Astrocyte (in vitro differentiated cells and primary cell): Measurements from ENCODE around the gene PHF12. TPM values are rescaled to one million over a fixed set of nuclear protein-coding genes. Genes with fewer than 3 reads are reported as not detected.

Source experiments
- DNase-seq: peaks from one replicate; pipeline ENCODE4 v3.0.0-alpha.2; 2010; ENCODE audit warnings: low read depth
- FAIRE-seq: peaks from 2 replicates; lab custom pipeline; 2011; peaks lifted over from hg19 to GRCh38; lab: Jason Lieb, UNC
- H2AFZ ChIP-seq: 2 replicates; pipeline ENCODE4 v1.6.0; 2012; ENCODE audit warnings: low read depth, low read length, inconsistent platforms
- H3K27ac ChIP-seq: 2 replicates; pipeline ENCODE4 v1.5.1; 2011; ENCODE audit warnings: low read depth, low read length, inconsistent platforms
- H3K27me3 ChIP-seq: 2 replicates; pipeline ENCODE4 v1.6.0; 2011; ENCODE audit warnings: low read length, inconsistent platforms; ENCODE audit not compliant: insufficient read depth
- H3K36me3 ChIP-seq: 2 replicates; pipeline ENCODE4 v1.5.1; 2011; ENCODE audit warnings: low read length, inconsistent platforms; ENCODE audit not compliant: insufficient read depth
- H3K4me1 ChIP-seq: 2 replicates; pipeline ENCODE4 v1.5.1; 2011; ENCODE audit warnings: low read length, inconsistent platforms; ENCODE audit not compliant: insufficient read depth
- H3K4me2 ChIP-seq: 2 replicates; pipeline ENCODE4 v1.6.0; 2012; ENCODE audit warnings: low read length, inconsistent platforms
- H3K4me3 ChIP-seq: 2 replicates; pipeline ENCODE4 v1.5.1; 2011; ENCODE audit warnings: low read depth, mild to moderate bottlenecking, low read length, inconsistent platforms; ENCODE audit not compliant: insufficient read depth
- H3K79me2 ChIP-seq: 2 replicates; pipeline ENCODE4 v1.6.0; 2012; ENCODE audit warnings: mild to moderate bottlenecking, low read length, inconsistent platforms; ENCODE audit not compliant: insufficient read depth
- H3K9ac ChIP-seq: 2 replicates; pipeline ENCODE4 v1.6.0; 2012; ENCODE audit warnings: mild to moderate bottlenecking, low read length, inconsistent platforms
- H3K9me3 ChIP-seq: 2 replicates; pipeline ENCODE4 v1.5.1; 2012; ENCODE audit warnings: low read depth, mild to moderate bottlenecking, low read length, inconsistent platforms; ENCODE audit not compliant: insufficient read depth
- H4K20me1 ChIP-seq: 2 replicates; pipeline ENCODE4 v1.6.0; 2012; ENCODE audit warnings: low read length, inconsistent platforms; ENCODE audit not compliant: insufficient read depth
- H3K27ac Mint-ChIP-seq: one replicate; pipeline ENCODE4 v1.8.0; 2021; ENCODE audit warnings: mild to moderate bottlenecking, mixed read lengths; ENCODE audit not compliant: unreplicated experiment
- H3K27me3 Mint-ChIP-seq: one replicate; pipeline ENCODE4 v1.8.0; 2021; ENCODE audit warnings: low read depth, mixed read lengths; ENCODE audit not compliant: unreplicated experiment
- H3K36me3 Mint-ChIP-seq: one replicate; pipeline ENCODE4 v1.8.0; 2021; ENCODE audit warnings: low read depth, mixed read lengths; ENCODE audit not compliant: unreplicated experiment
- H3K4me1 Mint-ChIP-seq: one replicate; pipeline ENCODE4 v1.8.0; 2021; ENCODE audit warnings: low read depth, mixed read lengths; ENCODE audit not compliant: unreplicated experiment
- H3K4me3 Mint-ChIP-seq: one replicate; pipeline ENCODE4 v1.8.0; 2021; ENCODE audit warnings: mild to moderate bottlenecking, moderate library complexity, mixed read lengths; ENCODE audit not compliant: unreplicated experiment
- H3K9me3 Mint-ChIP-seq: one replicate; pipeline ENCODE4 v1.8.0; 2021; ENCODE audit warnings: mild to moderate bottlenecking, mixed read lengths; ENCODE audit not compliant: unreplicated experiment
- EZH2 ChIP-seq: IDR thresholded peaks from 2 replicates; pipeline ENCODE4 v1.6.1; 2012; ENCODE audit warnings: mild to moderate bottlenecking, low read length, inconsistent platforms; ENCODE audit not compliant: insufficient read depth
- total RNA-seq: library from RNA; stranded (reverse); gene quantifications from 2 replicates; pipeline ENCODE4 v1.2.1, GENCODE V29; 2021
- TF ChIP-seq, protein P1 (sequence below): IDR thresholded peaks from 2 replicates; pipeline ENCODE4 v1.5.1; 2011; ENCODE audit warnings: low read depth, mild to moderate bottlenecking, inconsistent platforms, low read length, moderate library complexity; ENCODE audit not compliant: insufficient read depth

The PHF12 gene
- total RNA-seq, 1 donor from 2014 or later, result 41.6 TPM

DNA sequence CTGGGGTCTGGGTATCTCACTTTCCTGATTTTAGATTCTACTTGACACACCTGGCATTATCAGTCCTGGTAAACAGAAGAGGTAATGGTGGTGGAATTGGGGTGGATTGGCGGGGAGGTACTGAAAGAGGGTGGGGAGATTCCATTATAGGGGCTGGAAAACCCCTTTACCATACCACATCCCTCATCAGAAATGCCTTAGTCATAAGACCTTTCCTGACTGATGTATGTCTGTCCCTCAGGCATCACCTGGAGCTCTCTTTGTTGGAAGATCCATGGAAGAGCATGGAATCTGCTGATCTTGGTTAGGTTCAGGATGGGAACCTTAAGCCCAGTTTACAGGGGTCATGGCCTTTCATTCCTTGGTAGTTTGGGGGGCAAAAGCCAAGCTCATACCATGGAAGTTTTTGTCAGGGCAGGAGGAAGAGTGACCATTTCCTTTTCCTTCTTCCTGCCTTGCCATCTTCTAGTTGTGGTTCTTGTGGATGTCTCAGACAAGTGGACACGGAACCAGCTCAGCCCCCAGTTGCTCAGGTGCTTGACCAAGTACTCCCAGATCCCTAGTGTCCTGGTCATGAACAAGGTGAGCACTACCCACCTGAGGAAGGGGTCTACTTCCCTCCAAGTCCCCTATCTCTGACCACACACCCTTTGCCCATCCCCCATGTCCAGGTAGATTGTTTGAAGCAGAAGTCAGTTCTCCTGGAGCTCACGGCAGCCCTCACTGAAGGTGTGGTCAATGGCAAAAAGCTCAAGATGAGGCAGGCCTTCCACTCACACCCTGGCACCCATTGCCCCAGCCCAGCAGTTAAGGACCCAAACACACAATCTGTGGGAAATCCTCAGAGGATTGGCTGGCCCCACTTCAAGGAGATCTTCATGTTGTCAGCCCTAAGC lies 93.2 kb downstream of the PHF12 start:
- Histone ChIP-seq H3K79me2 (peaks cover 17% of the 10 kb centered on the region), H3K27ac (no peak overlapping the region), H3K4me2 (no peak overlapping the region), H3K4me1 (peaks cover 5% of the 10 kb centered on the region), H3K9me3 (no peaks in the 10 kb centered on the region), H3K36me3 (peaks cover 14% of the 10 kb centered on the region), H3K4me3 (no peak overlapping the region), H3K9ac (no peak overlapping the region), H4K20me1 (no peaks in the 10 kb centered on the region), H2AFZ (no peak overlapping the region), H3K27me3 (no peaks in the 10 kb centered on the region)
- Mint-ChIP-seq H3K4me3 (no peak overlapping the region), H3K27me3 (no peaks in the 10 kb centered on the region), H3K9me3 (no peaks in the 10 kb centered on the region), H3K36me3 (peaks cover 25% of the 10 kb centered on the region), H3K27ac (no peak overlapping the region), H3K4me1 (no peaks in the 10 kb centered on the region)
- TF ChIP-seq EZH2, result no peak
- TF ChIP-seq, protein P1, sequence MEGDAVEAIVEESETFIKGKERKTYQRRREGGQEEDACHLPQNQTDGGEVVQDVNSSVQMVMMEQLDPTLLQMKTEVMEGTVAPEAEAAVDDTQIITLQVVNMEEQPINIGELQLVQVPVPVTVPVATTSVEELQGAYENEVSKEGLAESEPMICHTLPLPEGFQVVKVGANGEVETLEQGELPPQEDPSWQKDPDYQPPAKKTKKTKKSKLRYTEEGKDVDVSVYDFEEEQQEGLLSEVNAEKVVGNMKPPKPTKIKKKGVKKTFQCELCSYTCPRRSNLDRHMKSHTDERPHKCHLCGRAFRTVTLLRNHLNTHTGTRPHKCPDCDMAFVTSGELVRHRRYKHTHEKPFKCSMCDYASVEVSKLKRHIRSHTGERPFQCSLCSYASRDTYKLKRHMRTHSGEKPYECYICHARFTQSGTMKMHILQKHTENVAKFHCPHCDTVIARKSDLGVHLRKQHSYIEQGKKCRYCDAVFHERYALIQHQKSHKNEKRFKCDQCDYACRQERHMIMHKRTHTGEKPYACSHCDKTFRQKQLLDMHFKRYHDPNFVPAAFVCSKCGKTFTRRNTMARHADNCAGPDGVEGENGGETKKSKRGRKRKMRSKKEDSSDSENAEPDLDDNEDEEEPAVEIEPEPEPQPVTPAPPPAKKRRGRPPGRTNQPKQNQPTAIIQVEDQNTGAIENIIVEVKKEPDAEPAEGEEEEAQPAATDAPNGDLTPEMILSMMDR, result no peak
- DNase-seq (no peak), FAIRE-seq (no peak)

DNA sequence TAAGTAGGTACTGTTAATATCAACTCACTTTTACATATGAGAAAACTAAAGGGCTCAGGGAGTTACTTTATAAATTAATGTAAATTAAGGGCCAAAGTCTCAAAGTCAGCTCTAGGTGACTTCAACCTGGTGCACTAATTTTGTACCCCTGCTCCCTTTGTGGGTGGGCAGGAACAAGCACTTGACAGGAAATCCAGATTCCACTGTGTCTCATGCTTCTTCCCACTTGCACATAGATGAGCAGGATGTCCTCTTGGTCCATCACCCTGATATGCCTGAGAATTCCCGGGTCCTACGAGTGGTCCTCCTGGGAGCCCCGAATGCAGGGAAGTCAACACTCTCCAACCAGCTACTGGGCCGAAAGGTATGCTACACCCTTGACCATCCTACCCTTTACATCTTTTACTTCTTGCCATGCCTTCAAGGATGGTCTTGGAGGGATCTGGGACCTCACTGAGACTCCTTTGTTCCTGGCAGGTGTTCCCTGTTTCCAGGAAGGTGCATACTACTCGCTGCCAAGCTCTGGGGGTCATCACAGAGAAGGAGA lies 95.2 kb downstream of the PHF12 start:
- H2AFZ ChIP-seq, result no peak overlapping the region
- no peaks in the 10 kb centered on the region for H3K27me3 Mint-ChIP-seq
- H4K20me1 ChIP-seq, result no peaks in the 10 kb centered on the region
- H3K4me2 ChIP-seq, result peak overlapping the region; percentile 92
- H3K4me1 ChIP-seq, result peaks cover 5% of the 10 kb centered on the region
- FAIRE-seq (no peak), DNase-seq (no peak)
- H3K4me3 ChIP-seq, result peak overlapping the region; percentile 89
- peaks cover 14% of the 10 kb centered on the region for H3K36me3 ChIP-seq
- H3K79me2 ChIP-seq, result peaks cover 17% of the 10 kb centered on the region
- H3K4me1 Mint-ChIP-seq, result no peaks in the 10 kb centered on the region
- H3K4me3 Mint-ChIP-seq, result peak overlapping the region; percentile 95
- no peak overlapping the region for H3K9ac ChIP-seq
- H3K27ac ChIP-seq, result no peak overlapping the region
- TF ChIP-seq, protein P1, result no peak
- no peak for TF ChIP-seq EZH2
- no peak overlapping the region for H3K27ac Mint-ChIP-seq
- no peaks in the 10 kb centered on the region for H3K27me3 ChIP-seq
- H3K9me3 Mint-ChIP-seq, result no peaks in the 10 kb centered on the region
- H3K9me3 ChIP-seq, result no peaks in the 10 kb centered on the region
- peaks cover 20% of the 10 kb centered on the region for H3K36me3 Mint-ChIP-seq

DNA sequence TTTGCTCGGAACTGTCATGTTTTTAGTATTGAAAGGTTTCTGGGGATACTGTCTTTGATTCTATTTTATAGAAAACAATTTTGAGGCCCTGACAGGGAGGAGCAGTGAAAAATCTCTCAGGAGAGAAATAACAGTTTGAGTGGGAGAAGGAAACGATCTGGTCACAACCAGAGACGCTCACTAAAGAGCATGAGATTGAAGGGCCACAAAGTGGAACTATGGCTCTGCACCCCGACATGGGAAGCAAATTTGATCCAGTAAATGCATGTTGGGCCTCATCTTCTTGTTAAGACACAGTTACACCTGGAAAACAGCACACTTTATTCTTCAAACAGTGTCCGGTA lies 96.0 kb downstream of the PHF12 start:
- no peaks in the 10 kb centered on the region for H3K9me3 Mint-ChIP-seq
- Histone ChIP-seq H3K4me3 (peak overlapping the region; percentile 89), H3K9me3 (no peaks in the 10 kb centered on the region), H3K27ac (peak overlapping the region; percentile 68), H3K27me3 (no peaks in the 10 kb centered on the region), H3K36me3 (peaks cover 10% of the 10 kb centered on the region), H3K9ac (peak overlapping the region; percentile 93), H3K79me2 (peaks cover 17% of the 10 kb centered on the region), H3K4me2 (peak overlapping the region; percentile 92), H3K4me1 (peaks cover 5% of the 10 kb centered on the region), H4K20me1 (no peaks in the 10 kb centered on the region), H2AFZ (peak overlapping the region; percentile 98)
- H3K4me1 Mint-ChIP-seq, result no peaks in the 10 kb centered on the region
- FAIRE-seq (no peak), DNase-seq (no peak)
- peak overlapping the region; percentile 95 for H3K4me3 Mint-ChIP-seq
- no peaks in the 10 kb centered on the region for H3K27me3 Mint-ChIP-seq
- TF ChIP-seq, protein P1, result no peak
- TF ChIP-seq EZH2, result no peak
- H3K27ac Mint-ChIP-seq, result peak overlapping the region; percentile 91
- H3K36me3 Mint-ChIP-seq, result peaks cover 15% of the 10 kb centered on the region
